Measurements from ENCODE around the gene MYO7A.

Gene MYO7A

DNA sequence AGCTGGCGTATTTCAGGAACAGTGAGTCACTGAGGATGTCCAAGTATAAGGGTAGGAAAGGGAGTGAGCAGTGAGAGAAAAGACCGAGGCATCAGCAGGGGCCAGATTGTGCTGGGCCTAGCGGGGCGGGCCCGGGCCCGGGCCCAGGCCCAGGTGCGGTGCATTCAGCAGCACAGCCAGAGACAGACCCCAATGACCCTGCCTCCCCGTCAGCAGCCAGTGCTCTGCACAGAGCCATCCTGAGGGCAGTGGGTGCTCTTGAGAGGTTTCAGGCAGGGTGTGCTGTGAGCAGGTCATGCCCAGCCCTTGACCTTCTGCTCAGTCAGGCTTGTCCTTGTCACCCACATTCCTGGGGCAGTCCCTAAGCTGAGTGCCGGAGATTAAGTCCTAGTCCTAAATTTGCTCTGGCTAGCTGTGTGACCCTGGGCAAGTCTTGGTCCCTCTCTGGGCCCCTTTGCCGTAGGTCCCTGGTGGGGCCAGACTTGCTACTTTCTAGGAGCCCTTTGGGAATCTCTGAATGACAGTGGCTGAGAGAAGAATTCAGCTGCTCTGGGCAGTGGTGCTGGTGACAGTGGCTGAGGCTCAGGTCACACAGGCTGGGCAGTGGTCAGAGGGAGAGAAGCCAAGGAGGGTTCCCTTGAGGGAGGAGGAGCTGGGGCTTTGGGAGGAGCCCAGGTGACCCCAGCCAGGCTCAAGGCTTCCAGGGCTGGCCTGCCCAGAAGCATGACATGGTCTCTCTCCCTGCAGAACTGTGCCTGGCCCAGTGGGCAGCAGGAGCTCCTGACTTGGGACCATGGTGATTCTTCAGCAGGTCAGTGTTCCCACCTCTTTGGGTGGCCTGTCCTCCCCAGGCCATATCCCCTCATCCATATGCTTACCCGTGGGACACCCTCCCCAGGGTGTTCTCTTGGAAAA, 2.1 kb downstream of the MYO7A start:
- no peak for FAIRE-seq

DNA sequence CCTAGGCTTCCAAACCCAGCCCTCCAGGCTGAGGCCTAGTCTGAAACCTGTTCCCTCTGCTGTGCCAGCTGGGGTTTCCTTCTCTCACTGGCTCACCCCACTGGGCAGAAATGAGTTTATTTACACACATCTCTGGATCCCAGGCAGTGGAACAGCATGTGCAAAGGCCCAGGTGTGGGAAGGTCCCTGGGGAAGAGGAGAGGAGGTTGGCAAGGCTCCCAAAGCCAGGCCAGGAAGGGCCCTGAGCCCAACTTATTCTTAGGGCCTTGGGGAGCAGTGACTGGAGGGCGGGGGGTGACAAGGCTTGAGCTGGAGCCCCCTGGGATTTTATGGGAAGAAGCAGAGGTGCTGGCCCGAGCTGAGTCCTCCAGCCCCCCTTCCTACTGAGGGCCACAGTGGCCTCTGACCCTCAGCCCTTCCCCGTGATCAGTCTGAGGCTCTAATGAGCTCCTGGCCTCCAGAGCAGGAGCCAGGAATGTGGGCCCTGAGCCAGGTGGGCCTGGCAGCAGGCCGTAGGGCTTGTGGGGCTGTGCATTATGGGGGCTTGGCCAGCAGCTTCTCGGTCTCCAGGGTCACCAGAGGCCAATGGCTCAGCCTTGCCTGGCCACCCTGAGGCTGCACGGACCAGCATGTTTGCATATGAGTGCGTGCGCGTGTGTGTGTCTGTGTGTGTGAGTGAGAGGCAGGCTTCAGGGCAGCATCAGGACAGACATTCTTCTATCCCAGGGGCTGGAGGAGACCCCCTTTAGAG, 2.9 kb downstream of the MYO7A start:
- FAIRE-seq = no peak

DNA sequence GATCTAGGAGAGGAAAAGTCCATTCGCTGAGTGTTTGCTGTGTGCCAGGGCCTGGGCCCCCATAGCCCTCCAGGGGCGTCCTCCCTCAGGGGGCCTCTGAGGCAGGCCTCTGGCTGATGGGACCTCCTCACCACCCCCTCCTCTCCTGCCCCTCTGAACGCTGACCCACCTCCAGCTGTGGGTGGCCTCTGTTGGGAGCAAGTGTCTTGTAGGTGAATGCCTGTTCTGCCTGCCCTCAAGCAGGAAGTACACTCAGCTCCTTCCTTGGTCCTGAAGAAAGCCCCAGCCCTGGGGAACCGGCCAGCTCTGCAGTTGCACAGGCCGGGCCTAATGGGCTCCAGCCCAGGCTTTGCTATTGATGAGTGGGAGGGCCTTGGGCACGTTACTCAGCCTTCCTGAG, 3.5 kb downstream of the MYO7A start:
- no peak for FAIRE-seq

DNA sequence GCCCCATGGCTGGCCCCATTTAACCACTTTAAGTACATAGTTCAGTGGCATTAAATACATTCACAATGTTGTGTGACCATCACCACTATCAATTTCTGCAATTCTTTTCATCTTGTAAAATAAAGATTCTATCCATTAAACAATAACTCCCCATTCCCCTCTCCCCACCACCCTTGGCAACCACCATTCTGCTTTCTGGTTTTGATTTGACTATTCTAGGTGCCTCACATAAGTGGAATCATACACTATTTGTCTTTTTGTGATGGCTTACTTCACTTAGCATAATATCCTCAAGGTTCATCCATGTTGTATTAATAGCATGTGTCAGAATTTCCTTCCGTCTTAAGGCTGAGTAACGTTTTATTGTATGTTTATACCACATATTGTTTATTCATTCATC, 7.0 kb downstream of the MYO7A start:
- no peak for FAIRE-seq

- FAIRE-seq = no peak
These were observed 8.0 kb downstream of the MYO7A start for GRCh38 chr11:77136074-77136473.

- FAIRE-seq = no peak
These were observed 8.9 kb downstream of the MYO7A start for GRCh38 chr11:77136784-77137420.

DNA sequence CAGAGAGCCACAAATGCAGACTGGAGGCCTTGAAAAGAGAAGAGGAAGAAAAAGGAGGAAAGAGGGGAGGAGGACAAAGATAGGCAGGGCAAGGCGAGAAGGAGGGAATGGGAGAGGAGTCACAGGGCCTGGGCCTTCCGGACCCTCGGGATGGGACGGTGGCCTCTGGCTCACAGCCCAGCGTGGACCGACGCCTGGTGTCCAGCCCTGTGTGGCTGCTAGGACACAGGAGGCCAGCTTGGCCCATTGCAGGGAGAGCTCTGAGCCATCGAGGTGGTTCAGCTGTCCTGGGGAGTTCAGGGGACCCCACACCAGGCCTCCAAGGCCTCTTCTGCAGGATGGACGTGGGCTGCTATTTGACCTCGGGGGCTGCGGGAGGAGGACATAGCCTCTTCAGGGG, 9.4 kb downstream of the MYO7A start:
- no peak for FAIRE-seq

DNA sequence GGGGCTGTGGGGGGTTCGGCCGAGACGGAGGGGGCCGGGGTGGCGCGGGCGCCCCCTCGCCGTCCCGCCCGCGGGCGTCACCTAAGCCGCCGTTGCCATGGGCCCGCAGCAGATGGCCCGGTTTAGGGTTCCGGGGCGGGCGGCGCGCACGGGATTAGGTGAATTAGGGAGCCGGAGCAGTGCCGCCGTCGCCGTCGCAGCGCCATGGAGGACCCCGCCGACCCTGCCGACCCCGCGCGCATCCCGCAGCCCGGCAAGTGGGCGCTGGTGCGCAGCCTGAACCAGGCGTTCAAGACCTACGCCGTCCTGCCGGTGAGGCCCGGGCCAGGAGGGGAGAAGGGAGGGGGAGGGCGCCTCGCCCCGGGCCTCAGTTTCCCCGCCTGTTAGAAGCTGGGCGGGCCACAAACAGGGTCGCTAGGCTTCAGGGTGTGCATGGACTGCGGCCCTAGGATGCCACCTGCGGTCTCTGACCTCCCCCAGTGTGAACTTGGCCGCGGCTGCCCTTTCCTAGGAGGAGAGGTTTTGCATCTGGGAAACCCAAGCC, 10.1 kb downstream of the MYO7A start:
- no peak for FAIRE-seq

GRCh38 chr11:77139201-77139600, 11.2 kb downstream of the MYO7A start:
- no peak for FAIRE-seq

DNA sequence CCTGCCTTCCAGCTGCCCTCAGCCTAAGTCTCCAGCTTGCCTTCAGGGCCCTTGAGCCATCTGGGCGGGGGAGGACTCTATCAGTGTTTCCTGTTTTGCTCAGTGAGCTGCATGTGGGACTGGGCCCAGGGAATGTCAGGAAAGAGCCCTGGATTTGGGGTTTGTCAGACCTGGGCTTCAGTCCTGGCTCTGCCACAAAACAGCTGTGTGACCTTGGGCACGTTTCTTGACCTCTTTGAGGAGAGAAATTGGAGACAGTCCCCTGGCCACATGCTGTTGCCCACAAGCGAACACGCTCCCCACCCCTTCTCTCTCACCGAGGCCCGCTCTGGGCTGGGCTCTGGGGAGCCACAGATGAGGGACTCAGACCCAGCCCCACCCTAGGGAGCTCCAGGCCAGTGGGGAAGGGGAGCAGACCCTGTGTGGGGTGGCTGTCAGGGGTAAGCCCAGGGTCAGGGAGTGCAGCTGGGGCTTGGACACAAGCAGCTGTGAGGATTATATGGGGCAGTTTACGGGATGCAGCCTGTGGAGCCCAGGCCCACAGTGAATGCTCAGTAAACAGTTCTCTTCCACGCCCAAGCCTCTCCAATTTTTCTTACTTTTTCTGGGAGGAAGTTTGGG, 12.3 kb downstream of the MYO7A start:
- FAIRE-seq = no peak

GRCh38 chr11:77141034-77141433, 13.0 kb downstream of the MYO7A start:
- peak; percentile 62 for FAIRE-seq

DNA sequence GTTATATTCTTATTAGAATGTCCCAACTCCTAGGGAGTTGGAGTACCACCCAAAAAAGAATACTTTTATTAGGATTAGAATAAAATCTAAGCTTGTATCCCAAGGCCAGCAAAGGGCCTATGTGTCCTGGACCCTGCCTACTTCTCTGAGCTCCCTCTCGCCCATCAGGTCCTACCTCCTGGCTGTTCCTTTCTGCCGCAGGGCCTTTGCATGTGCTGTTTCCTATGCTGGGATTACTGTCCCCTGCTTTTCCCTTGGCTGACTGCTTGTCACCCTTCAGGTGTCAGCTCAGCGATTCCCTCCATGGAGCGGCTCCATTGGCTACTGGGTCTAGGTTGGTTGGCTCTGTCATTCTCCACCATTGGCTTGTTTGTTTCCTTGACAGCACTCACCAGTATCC, 13.4 kb downstream of the MYO7A start:
- FAIRE-seq = no peak

DNA sequence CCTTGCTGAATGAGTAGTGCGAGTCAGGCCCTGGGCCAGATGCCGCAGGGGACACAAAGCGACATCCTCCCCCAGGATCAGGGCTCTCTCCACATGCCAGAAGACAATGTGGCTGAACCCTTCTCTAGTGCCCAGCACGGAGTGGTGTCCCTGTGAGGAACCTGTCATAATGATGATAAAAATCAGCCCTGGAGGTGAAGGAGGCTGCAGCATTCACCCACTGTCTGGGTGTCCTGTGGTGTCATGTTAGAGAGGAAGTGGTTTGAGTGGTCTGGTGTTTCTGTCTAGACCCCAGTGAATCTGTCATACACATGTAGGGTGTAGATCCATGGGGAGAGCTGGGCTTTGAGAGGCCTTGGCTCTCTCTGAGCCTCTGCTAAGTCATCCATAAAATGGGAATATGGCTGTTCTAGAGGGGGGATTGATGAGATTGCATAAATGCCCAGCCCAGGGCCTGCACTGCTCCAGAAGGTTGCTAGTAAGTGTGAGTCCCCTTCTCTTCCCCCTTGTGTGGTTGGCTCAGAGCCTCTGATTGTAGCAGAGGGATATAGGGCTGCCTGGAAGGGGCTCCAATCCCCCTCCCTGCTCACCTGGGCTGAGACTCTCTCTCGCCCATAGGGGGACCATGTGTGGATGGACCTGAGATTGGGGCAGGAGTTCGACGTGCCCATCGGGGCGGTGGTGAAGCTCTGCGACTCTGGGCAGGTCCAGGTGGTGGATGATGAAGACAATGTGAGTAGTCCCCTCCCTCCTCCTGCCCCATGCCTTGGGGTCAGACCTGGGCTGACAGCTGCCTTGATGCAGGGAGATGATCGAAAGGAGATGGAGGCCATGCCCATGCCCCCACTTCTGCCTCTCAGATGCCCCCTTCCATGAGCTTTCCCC, 14.3 kb downstream of the MYO7A start:
- no peak for FAIRE-seq

DNA sequence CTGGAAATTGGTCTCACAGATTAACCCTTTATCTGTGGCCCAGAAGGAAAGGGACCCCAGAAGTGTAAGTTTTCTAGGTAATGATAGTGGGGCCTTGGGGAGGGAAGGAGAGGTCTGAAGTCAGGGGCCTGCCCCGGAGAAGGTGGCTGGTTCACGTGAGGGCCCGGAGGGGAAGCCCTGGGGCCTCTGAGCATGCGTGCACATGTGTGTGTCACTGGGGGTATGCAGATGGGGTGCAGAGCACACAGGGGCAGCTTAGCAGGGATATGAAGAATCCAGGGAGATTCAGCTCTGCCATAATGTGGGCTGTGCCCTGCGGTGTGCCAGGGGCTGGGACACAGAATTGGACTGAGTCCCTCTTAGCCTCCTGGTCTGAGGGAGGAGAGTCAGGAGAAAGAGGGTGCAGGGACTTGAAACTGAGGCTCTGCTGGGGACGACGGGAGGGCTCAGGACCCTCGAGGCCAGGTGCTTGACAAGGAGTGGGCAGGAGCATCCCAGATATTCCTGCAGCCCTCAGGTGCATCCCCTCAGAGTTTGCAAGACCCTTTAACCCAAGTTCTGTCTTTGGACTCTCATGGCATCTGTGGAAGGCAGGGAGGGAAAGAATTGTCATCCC, 15.5 kb downstream of the MYO7A start:
- no peak for FAIRE-seq

DNA sequence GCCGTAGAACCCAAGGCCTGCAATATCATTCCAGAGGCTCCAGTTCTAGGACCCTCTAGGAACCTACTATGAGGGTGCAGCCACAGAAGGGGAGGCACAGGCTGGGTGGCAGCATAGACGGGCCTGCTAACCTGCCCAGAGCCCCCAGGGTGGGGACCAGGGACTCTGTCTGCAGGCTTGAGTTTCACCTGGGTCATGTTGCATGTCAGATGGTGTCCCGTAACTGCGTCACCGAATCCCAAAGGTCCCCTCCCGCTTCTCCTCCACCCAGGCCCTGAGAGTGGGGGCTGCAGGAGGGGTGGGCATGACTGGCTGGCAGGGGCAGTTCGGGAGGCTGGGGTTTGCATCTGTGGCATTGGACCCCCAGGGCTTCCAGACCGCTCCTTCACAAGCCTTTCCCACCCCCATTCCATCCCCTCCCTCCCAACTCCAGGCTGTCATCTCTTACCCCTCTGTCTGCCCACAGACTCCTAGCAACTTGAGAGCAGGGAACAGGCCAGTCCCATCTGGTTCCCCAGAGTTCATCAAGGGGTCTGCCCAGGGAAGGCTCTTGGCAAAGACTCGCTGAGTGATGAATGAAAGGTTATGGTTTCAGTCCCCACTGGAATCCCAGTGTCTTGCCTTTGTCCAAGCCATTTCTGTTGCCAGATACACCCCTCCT, 16.3 kb downstream of the MYO7A start:
- FAIRE-seq = no peak

GRCh38 chr11:77144857-77145428, 16.9 kb downstream of the MYO7A start:
- FAIRE-seq = no peak

GRCh38 chr11:77146261-77147035, 18.4 kb downstream of the MYO7A start:
- no peak for FAIRE-seq

DNA sequence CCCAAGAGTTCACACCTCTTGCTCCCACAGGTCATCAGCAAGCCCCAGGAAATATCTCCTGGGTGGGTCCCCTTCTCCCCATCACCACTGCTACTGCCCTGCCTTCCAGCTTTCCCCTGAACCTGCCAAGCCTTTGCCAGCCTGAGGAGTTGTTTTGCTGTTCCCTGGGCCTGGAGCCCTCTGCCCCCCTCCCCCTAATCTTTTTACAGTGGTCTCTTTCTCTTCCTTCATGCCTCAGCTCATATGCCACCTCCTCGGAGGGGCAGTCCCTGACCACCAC, 18.9 kb downstream of the MYO7A start:
- FAIRE-seq = no peak

DNA sequence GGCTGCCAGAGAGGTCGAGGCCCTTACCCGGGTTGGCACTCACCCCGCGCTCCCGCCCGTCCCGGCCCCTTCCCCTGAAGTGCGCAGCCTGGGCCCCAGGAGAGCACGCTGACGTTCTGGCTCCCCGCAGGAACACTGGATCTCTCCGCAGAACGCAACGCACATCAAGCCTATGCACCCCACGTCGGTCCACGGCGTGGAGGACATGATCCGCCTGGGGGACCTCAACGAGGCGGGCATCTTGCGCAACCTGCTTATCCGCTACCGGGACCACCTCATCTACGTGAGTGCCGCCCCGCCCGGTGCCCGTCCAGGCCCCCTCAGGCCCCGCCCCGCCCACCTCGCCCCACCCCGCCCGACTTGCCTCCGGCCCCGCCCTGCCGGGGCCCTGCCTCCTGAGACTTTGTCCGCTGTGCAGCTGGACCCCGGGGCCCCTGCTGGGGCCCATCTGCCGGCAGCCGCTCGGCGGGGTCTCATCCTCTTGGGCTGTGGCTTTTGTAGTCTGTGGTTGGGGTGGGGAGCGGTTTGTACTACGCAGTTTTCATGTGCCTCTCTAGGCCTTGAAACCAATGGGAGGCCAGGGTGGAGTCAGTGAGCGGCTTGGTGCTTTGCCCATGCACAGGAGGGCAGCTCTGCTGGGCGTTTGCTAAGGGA, 19.7 kb downstream of the MYO7A start:
- FAIRE-seq = no peak

All from islet of Langerhans (tissue), 1 donor.